Stomach (tissue), 4 donors: Measurements from ENCODE around the gene PLPP6.

Experiments
- CTCF ChIP-seq, 7 experiments: fragments of 450-650 bp in 4 of 7; fragments of 200-600 bp in 3 of 7; sonication (generic) in 3 of 7; IDR thresholded peaks; one replicate each; pipeline ENCODE4 v1.5.1; 2016 to 2019; ENCODE audit warnings: antibody characterized with exemption in 7 of 7, control low read depth in 2 of 7, mild to moderate bottlenecking in 1 of 7
- EP300 ChIP-seq: sonication (generic); formaldehyde crosslinking; IDR thresholded peaks from one replicate; pipeline ENCODE4 v1.6.1; 2017; ENCODE audit warnings: antibody characterized with exemption
- POLR2A ChIP-seq, 4 donors: fragments of 450-650 bp; IDR thresholded peaks; one replicate each; pipeline ENCODE4 v1.6.1; 2016; ENCODE audit warnings: antibody characterized with exemption in 4 of 4, control low read depth in 2 of 4, mild to moderate bottlenecking in 1 of 4, moderate library complexity in 1 of 4

- TF ChIP-seq CTCF (IDR thresholded peaks at IDR 0.05) (no peak), EP300 (no peak), POLR2A (IDR thresholded peaks at IDR 0.05) (no peak)
These were observed 29.7 kb downstream of the PLPP6 start for GRCh38 chr9:4691795-4692194.
